ENCODE data around the gene MIEF1. TPM values are rescaled to one million over a fixed set of nuclear protein-coding genes. Genes with fewer than 3 reads are reported as not detected.

MIEF1 gene
- total RNA-seq, 6 experiments from 2014 or later: 26.4 to 32.8 (median 28.7) TPM

DNA sequence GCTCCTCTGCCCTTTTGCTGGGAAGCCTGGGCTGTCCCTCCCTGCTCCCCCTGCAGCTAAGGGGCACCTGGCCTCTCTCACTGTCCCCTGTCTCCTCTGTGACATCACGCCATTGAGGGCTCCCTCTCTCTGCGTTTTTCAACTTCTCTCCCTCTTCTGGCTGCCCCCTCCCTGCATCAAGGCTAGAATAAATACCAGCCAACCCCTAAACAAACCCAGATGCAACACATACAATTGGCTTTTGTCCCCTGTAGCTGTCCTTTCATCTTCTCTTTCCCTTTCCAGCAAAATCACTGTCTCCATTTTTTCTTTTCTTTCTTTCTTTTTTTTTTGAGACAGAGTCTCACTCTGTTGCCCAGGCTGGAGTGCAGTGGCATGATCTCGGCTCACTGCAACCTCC, 3.3 kb upstream of the MIEF1 start:
- H3K27ac Mint-ChIP-seq: no peak overlapping the region
- TF ChIP-seq, protein P1, sequence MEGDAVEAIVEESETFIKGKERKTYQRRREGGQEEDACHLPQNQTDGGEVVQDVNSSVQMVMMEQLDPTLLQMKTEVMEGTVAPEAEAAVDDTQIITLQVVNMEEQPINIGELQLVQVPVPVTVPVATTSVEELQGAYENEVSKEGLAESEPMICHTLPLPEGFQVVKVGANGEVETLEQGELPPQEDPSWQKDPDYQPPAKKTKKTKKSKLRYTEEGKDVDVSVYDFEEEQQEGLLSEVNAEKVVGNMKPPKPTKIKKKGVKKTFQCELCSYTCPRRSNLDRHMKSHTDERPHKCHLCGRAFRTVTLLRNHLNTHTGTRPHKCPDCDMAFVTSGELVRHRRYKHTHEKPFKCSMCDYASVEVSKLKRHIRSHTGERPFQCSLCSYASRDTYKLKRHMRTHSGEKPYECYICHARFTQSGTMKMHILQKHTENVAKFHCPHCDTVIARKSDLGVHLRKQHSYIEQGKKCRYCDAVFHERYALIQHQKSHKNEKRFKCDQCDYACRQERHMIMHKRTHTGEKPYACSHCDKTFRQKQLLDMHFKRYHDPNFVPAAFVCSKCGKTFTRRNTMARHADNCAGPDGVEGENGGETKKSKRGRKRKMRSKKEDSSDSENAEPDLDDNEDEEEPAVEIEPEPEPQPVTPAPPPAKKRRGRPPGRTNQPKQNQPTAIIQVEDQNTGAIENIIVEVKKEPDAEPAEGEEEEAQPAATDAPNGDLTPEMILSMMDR (IDR thresholded peaks at IDR 0.05): no peak

GRCh38 chr22:39500101-39500500, 2.0 kb upstream of the MIEF1 start:
- Mint-ChIP-seq H3K27ac (no peak overlapping the region), H3K9me3 (no peaks in the 10 kb centered on the region), H3K27me3 (ENCODE audit: insufficient read depth) (peaks cover 3% of the 10 kb centered on the region), H3K4me1 (ENCODE audit: low read depth) (peaks cover 23% of the 10 kb centered on the region), H3K4me3 (no peak overlapping the region), H3K36me3 (ENCODE audit: low read depth) (peaks cover 12% of the 10 kb centered on the region)
- TF ChIP-seq, protein P1 (IDR thresholded peaks at IDR 0.05): no peak
- no peak for DNase-seq

More for the DNA sequence above, 3.3 kb upstream of the MIEF1 start:
- no peak overlapping the region for H3K4me3 Mint-ChIP-seq
- H3K9me3 Mint-ChIP-seq: no peaks in the 10 kb centered on the region
- H3K36me3 Mint-ChIP-seq (ENCODE audit: low read depth): peaks cover 12% of the 10 kb centered on the region
- peaks cover 3% of the 10 kb centered on the region for H3K27me3 Mint-ChIP-seq (ENCODE audit: insufficient read depth)
- DNase-seq: no peak
- H3K4me1 Mint-ChIP-seq (ENCODE audit: low read depth): peaks cover 34% of the 10 kb centered on the region

GRCh38 chr22:39501644-39502108, 414 bp upstream of the MIEF1 start:
- Mint-ChIP-seq H3K36me3 (ENCODE audit: low read depth) (peaks cover 26% of the 10 kb centered on the region), H3K27me3 (ENCODE audit: insufficient read depth) (peaks cover 3% of the 10 kb centered on the region), H3K9me3 (no peaks in the 10 kb centered on the region), H3K4me1 (ENCODE audit: low read depth) (peaks cover 22% of the 10 kb centered on the region), H3K27ac (peak overlapping the region; percentile 85), H3K4me3 (peak overlapping the region; percentile 93)
- DNase-seq: no peak
- TF ChIP-seq, protein P1 (IDR thresholded peaks at IDR 0.05): no peak

GRCh38 chr22:39502789-39503409, 809 bp downstream of the MIEF1 start:
- H3K36me3 Mint-ChIP-seq (ENCODE audit: low read depth): peaks cover 26% of the 10 kb centered on the region
- DNase-seq: no peak
- TF ChIP-seq, protein P1 (IDR thresholded peaks at IDR 0.05): no peak

DNA sequence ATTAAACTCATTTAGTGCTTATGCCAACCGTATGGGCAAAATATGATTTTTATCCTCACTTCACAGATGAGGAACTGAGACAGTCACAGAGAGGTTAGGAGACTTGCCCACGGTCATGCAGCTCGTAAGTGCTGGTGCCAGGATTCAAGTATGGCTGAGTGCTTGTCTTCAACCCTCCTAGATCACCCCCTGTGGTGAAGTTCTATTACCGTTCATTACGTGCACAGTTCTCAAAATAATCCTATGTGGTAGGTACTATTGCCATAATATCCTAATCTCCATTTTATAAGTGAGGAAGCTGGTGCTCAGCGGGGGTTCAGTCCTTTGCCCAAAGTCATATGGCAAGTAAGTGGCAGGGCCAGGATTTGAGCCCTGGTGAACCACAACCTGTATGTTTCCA, 1.5 kb downstream of the MIEF1 start:
- Mint-ChIP-seq H3K27me3 (ENCODE audit: insufficient read depth) (peaks cover 3% of the 10 kb centered on the region), H3K4me1 (ENCODE audit: low read depth) (peaks cover 22% of the 10 kb centered on the region), H3K9me3 (no peaks in the 10 kb centered on the region), H3K27ac (peak overlapping the region; percentile 8; the same call in 1 of the 2 replicates), H3K36me3 (ENCODE audit: low read depth) (peaks cover 26% of the 10 kb centered on the region), H3K4me3 (peak overlapping the region; percentile 93)
- TF ChIP-seq, protein P1 (IDR thresholded peaks at IDR 0.05): no peak; the same call in 1 of the 2 replicates
- no peak for DNase-seq

More at GRCh38 chr22:39502789-39503409, 809 bp downstream of the MIEF1 start:
- peaks cover 3% of the 10 kb centered on the region for H3K27me3 Mint-ChIP-seq (ENCODE audit: insufficient read depth)
- H3K27ac Mint-ChIP-seq: peak overlapping the region; percentile 85
- peaks cover 22% of the 10 kb centered on the region for H3K4me1 Mint-ChIP-seq (ENCODE audit: low read depth)
- H3K4me3 Mint-ChIP-seq: peak overlapping the region; percentile 93
- H3K9me3 Mint-ChIP-seq: no peaks in the 10 kb centered on the region
